Neural cell (in vitro differentiated cells): ENCODE data around the gene SPINT3. TPM values are rescaled to one million over a fixed set of nuclear protein-coding genes. Genes with fewer than 3 reads are reported as not detected.

Experiments
- H2AFZ ChIP-seq: fragments of 200-600, 300-800 bp; sonication (generic), shearing (Covaris generic); 2 replicates; pipeline ENCODE4 v1.6.0; 2014; ENCODE audit warnings: low read depth, mild to moderate bottlenecking, antibody characterized with exemption, low read length, moderate library complexity
- H3F3A ChIP-seq: fragments of 200-600 bp; shearing (Covaris generic); 2 replicates; pipeline ENCODE4 v1.6.1; 2016; ENCODE audit warnings: mild to moderate bottlenecking, moderate library complexity, mixed read lengths, antibody characterized with exemption, low read length; ENCODE audit not compliant: insufficient read depth, poor library complexity, severe bottlenecking
- H3K27ac ChIP-seq: fragments of 200-600, 300-800 bp; sonication (generic), shearing (Covaris generic); 2 replicates; pipeline ENCODE4 v1.5.1; 2014; ENCODE audit warnings: mild to moderate bottlenecking, low read length, moderate library complexity
- H3K27me3 ChIP-seq: fragments of 300-800, 200-600 bp; sonication (generic), shearing (Covaris generic); 2 replicates; pipeline ENCODE4 v1.6.0; 2014; ENCODE audit warnings: mild to moderate bottlenecking, low read depth, low read length, moderate library complexity; ENCODE audit not compliant: insufficient read depth
- H3K36me3 ChIP-seq: fragments of 300-800, 200-600 bp; sonication (generic), shearing (Covaris generic); 2 replicates; pipeline ENCODE4 v1.5.1; 2014; ENCODE audit warnings: mild to moderate bottlenecking, antibody characterized with exemption, low read length, moderate library complexity; ENCODE audit not compliant: insufficient read depth
- H3K4me2 ChIP-seq: fragments of 300-800, 200-600 bp; sonication (generic), shearing (Covaris generic); 2 replicates; pipeline ENCODE4 v1.6.0; 2014; ENCODE audit warnings: mild to moderate bottlenecking, low read length
- H3K4me3 ChIP-seq: fragments of 300-800, 200-600 bp; sonication (generic), shearing (Covaris generic); 2 replicates; pipeline ENCODE4 v1.5.1; 2014; ENCODE audit warnings: mild to moderate bottlenecking, low read length, moderate library complexity
- H3K79me2 ChIP-seq: fragments of 200-600 bp; shearing (Covaris generic); replicated peaks from 2 replicates; pipeline ENCODE4 v1.6.0; 2014; ENCODE audit warnings: mild to moderate bottlenecking, low read length, moderate library complexity; ENCODE audit not compliant: insufficient read depth
- H3K9ac ChIP-seq: fragments of 300-800, 200-600 bp; sonication (generic), shearing (Covaris generic); 2 replicates; pipeline ENCODE4 v1.6.1; 2016; ENCODE audit warnings: mild to moderate bottlenecking, low read length, mixed read lengths
- H3K9me2 ChIP-seq: fragments of 200-600 bp; shearing (Covaris generic); 2 replicates; pipeline ENCODE4 v1.6.1; 2016; ENCODE audit warnings: mild to moderate bottlenecking, low read length, mixed read lengths; ENCODE audit not compliant: insufficient read depth
- H3K9me3 ChIP-seq: fragments of 200-600, 300-800 bp; sonication (generic), shearing (Covaris generic); 2 replicates; pipeline ENCODE4 v1.6.1; 2016; ENCODE audit warnings: mild to moderate bottlenecking, mixed run types, low read length, moderate library complexity, mixed read lengths
- H4K20me1 ChIP-seq: fragments of 200-600 bp; shearing (Covaris generic); 2 replicates; pipeline ENCODE4 v1.6.1; 2016; ENCODE audit warnings: mild to moderate bottlenecking, mixed run types; ENCODE audit not compliant: insufficient read depth
- CTCF ChIP-seq: fragments of 450-650 bp; IDR thresholded peaks from 2 replicates; pipeline ENCODE4 v1.5.1; 2014; ENCODE audit warnings: antibody characterized with exemption, mild to moderate bottlenecking, moderate library complexity; ENCODE audit not compliant: poor library complexity, severe bottlenecking
- EP300 ChIP-seq: fragments of 450-650 bp; conservative IDR thresholded peaks from 2 replicates; pipeline ENCODE4 v1.6.1; 2014; ENCODE audit warnings: antibody characterized with exemption, mild to moderate bottlenecking, moderate library complexity; ENCODE audit not compliant: poor library complexity, severe bottlenecking
- EZH2 ChIP-seq: fragments of 200-600, 300-800 bp; shearing (Covaris generic), sonication (generic); IDR thresholded peaks from 2 replicates; pipeline ENCODE4 v1.6.1; 2014; ENCODE audit warnings: antibody characterized with exemption, low read length, borderline replicate concordance, mild to moderate bottlenecking; ENCODE audit not compliant: insufficient read depth, poor library complexity, severe bottlenecking
- MXI1 ChIP-seq: fragments of 450-650 bp; conservative IDR thresholded peaks from 2 replicates; pipeline ENCODE4 v1.6.1; 2014; ENCODE audit warnings: antibody characterized with exemption, mild to moderate bottlenecking; ENCODE audit not compliant: poor library complexity, severe bottlenecking
- POLR2AphosphoS5 ChIP-seq: IDR thresholded peaks from 2 replicates; pipeline ENCODE4 v1.6.1; 2012
- RAD21 ChIP-seq: fragments of 450-650 bp; conservative IDR thresholded peaks from 2 replicates; pipeline ENCODE4 v1.6.1; 2014; ENCODE audit warnings: antibody characterized with exemption, mild to moderate bottlenecking, moderate library complexity
- REST ChIP-seq: IDR thresholded peaks from 2 replicates; pipeline ENCODE4 v1.6.1; 2012; ENCODE audit warnings: borderline replicate concordance
- SMC3 ChIP-seq: fragments of 450-650 bp; conservative IDR thresholded peaks from 2 replicates; pipeline ENCODE4 v1.6.1; 2014; ENCODE audit warnings: antibody characterized with exemption, mild to moderate bottlenecking, moderate library complexity; ENCODE audit not compliant: poor library complexity
- TAF1 ChIP-seq: IDR thresholded peaks from 2 replicates; pipeline ENCODE4 v1.6.1; 2012; ENCODE audit warnings: low read depth
- polyA plus RNA-seq: library from polyadenylated mRNA; depleted of rRNA; stranded (reverse); fragments of >200 nt; gene quantifications from 2 replicates; pipeline ENCODE4 v1.2.3, GENCODE V29; 2014

The SPINT3 gene
- polyA plus RNA-seq, 1 donor from 2014 or later: not detected

GRCh38 chr20:45508068-45508886 is 7.1 kb downstream of the SPINT3 start:
- Histone ChIP-seq H3K79me2 (no peaks in the 10 kb centered on the region), H3F3A (no peaks in the 10 kb centered on the region), H3K4me2 (no peak overlapping the region), H3K27me3 (no peaks in the 10 kb centered on the region), H3K9ac (no peak overlapping the region), H3K9me2 (no peaks in the 10 kb centered on the region), H3K27ac (no peak overlapping the region), H3K36me3 (no peaks in the 10 kb centered on the region), H2AFZ (no peak overlapping the region), H4K20me1 (no peaks in the 10 kb centered on the region), H3K9me3 (no peaks in the 10 kb centered on the region), H3K4me3 (no peak overlapping the region)
- TF ChIP-seq POLR2AphosphoS5 (no peak), TAF1 (no peak), SMC3 (no peak), EZH2 (no peak), CTCF (no peak), RAD21 (no peak), REST (no peak), MXI1 (no peak), EP300 (no peak)

- no peak overlapping the region for H3K27ac ChIP-seq
- no peaks in the 10 kb centered on the region for H3K9me2 ChIP-seq
- H2AFZ ChIP-seq: no peak overlapping the region
- no peaks in the 10 kb centered on the region for H3K79me2 ChIP-seq
- H3K9ac ChIP-seq: no peak overlapping the region
- H3K4me3 ChIP-seq: no peak overlapping the region
- H4K20me1 ChIP-seq: no peaks in the 10 kb centered on the region
- no peaks in the 10 kb centered on the region for H3K9me3 ChIP-seq
- H3K36me3 ChIP-seq: no peaks in the 10 kb centered on the region
- no peak for TF ChIP-seq SMC3
- TF ChIP-seq RAD21: no peak
- H3K4me2 ChIP-seq: no peak overlapping the region
- H3F3A ChIP-seq: no peaks in the 10 kb centered on the region
- H3K27me3 ChIP-seq: no peaks in the 10 kb centered on the region
These were observed 8.2 kb downstream of the SPINT3 start for GRCh38 chr20:45507011-45507820.
